IPS-NIHi11 (cell line): ENCODE measurements around the gene KDELR3.

Experiments
- DNase-seq: peaks from one replicate; pipeline ENCODE4 v3.0.0; 2012; ENCODE audit warnings: mixed read lengths, low spot score

The KDELR3 gene

DNA sequence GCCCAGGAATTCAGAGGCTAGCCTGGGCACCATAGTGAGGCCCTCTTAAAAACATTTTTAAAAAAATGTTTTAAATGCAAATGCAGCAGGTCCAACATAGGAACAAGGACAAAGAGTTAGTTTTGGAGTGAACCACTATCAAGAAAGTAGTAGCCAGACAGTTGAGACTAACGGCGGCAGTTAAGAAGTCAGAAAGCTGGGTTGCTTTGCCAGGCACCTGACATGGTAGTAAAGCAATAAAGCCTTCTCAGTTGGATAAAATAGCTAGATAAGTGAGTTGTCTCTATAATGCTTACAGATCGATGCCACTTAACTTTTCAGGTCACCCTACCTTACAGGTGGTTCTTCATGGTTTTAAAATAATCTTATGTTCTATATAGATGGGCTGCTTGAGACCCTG, 55.1 kb downstream of the KDELR3 start:
- DNase-seq = no peak

DNA sequence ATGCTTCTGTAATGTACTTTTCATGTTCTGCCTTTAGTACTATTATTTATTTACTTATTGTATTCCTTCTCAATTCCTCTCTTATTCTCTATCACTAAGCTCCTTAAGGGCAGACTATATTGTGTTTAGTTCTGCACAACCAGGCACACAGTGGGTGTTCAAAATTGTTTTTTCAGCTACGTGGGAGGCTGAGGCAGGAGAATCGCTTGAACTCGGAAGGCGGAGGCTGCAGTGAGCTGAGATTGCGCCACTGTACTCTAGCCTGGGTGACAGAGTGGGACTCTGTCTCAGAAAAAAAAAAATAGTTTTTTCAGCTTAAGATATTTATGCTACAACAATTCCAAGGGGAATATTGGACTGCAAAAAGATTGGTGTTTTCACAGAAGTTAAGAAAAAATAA, 55.6 kb downstream of the KDELR3 start:
- no peak for DNase-seq

DNA sequence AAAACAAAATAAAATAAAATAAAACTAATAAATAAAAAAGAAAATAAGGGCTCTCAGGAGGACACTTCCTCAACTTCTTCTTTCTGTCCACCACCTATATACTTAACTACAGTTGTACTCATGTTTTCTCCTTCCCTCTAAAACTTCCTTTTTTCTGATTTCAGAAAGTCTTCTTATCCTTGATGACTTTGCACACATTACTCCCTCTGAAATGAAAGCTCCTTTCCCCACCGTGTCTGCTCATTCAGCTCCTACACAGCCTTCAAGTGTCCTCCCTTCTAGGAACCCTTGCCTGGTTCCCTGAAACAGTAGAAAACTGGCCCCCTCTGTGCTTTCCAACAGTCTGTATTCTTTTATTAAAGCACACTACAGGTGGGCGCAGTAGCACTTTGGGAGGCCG, 56.5 kb downstream of the KDELR3 start:
- no peak for DNase-seq

DNA sequence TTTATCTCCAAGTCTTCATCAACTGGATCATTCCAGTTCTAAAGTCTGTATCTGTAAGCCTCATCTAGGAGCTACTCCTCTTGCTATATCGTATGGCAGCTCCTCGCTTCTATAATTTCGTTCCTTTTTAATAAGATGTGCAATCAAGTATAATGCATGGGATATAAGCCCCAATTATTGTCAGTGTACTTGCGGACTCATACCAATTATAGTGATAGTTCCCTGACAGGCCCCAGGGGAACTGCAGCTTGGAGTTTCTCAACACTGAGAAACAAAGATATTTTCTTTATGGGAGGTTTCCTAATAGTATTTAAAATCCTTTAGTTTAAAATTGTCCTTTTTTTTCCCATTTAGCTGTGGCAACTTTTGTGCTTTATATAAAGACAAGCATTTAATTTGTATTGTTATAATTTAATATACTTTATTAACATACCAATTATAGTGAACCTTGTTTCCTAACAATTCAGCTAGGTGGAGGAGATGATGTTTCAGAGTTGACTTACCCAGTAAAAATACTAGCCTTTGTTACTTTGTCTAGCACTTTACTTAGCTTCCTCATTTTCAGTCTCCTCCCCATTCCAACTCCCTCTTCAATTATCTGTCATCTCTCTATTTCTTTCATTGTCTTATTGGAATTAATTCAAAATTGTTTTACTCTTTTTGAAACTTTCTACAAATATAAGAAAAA, 63.5 kb downstream of the KDELR3 start:
- DNase-seq = no peak
